Cardiac muscle cell (in vitro differentiated cells and primary cell): ENCODE measurements around the gene STAP2. TPM values are rescaled to one million over a fixed set of nuclear protein-coding genes. Genes with fewer than 3 reads are reported as not detected.
A peak's percentile ranks its signal among the peaks of the same experiment; 100 is the strongest.

Experiments used
- DNase-seq, 2 donors: peaks; one replicate each; pipeline versions ENCODE4 v3.0.0 to v3.0.0-alpha.2; 2010 to 2017; ENCODE audit warnings: low read depth in 1 of 2, low spot score in 1 of 2
- H3K27ac ChIP-seq: fragments of 200-600 bp; sonication (generic); 2 replicates; pipeline ENCODE4 v1.5.1; 2016
- H3K27me3 ChIP-seq: fragments of 200-600 bp; sonication (generic); 2 replicates; pipeline ENCODE4 v1.6.0; 2016; ENCODE audit warnings: control low read depth
- H3K36me3 ChIP-seq: fragments of 200-600 bp; sonication (generic); 2 replicates; pipeline ENCODE4 v1.5.1; 2016; ENCODE audit warnings: control low read depth
- H3K4me1 ChIP-seq: fragments of 200-600 bp; sonication (generic); 2 replicates; pipeline ENCODE4 v1.8.1; 2017; ENCODE audit warnings: low read depth, mild to moderate bottlenecking, mixed run types
- H3K4me3 ChIP-seq: fragments of 200-600 bp; sonication (generic); 2 replicates; pipeline ENCODE4 v1.5.1; 2016; ENCODE audit warnings: mild to moderate bottlenecking
- H3K9me3 ChIP-seq: fragments of 200-600 bp; sonication (generic); 2 replicates; pipeline ENCODE4 v1.5.1; 2017; ENCODE audit warnings: low read depth, mild to moderate bottlenecking, control low read depth
- polyA plus RNA-seq: library from polyadenylated mRNA; unstranded; fragments of >200 nt; fragmentation: Nextera tagmentation; extraction: Ambion mirVana; gene quantifications from 2 replicates; pipeline ENCODE4 v1.2.1, GENCODE V29; 2016
- total RNA-seq: library from RNA; depleted of rRNA; stranded (reverse); fragments of >200 nt; gene quantifications from 2 replicates; pipeline ENCODE4 v1.2.3, GENCODE V29; 2016
- TF ChIP-seq, protein P1 (sequence below): IDR thresholded peaks from 2 replicates; pipeline ENCODE4 v1.5.1; 2012; ENCODE audit warnings: low read depth, mild to moderate bottlenecking, low read length

STAP2 gene
- total and polyA plus RNA-seq, 2 experiments from 2014 or later = 12.3 to 20.3 TPM

- H3K4me1 ChIP-seq = no peaks in the 10 kb centered on the region
- H3K4me3 ChIP-seq = peak overlapping the region; percentile 32
- DNase-seq = peak; percentile 93 to 99
- no peaks in the 10 kb centered on the region for H3K27me3 ChIP-seq
- H3K36me3 ChIP-seq = no peaks in the 10 kb centered on the region
- peak overlapping the region; percentile 72 for H3K27ac ChIP-seq
- no peaks in the 10 kb centered on the region for H3K9me3 ChIP-seq
- TF ChIP-seq, protein P1, sequence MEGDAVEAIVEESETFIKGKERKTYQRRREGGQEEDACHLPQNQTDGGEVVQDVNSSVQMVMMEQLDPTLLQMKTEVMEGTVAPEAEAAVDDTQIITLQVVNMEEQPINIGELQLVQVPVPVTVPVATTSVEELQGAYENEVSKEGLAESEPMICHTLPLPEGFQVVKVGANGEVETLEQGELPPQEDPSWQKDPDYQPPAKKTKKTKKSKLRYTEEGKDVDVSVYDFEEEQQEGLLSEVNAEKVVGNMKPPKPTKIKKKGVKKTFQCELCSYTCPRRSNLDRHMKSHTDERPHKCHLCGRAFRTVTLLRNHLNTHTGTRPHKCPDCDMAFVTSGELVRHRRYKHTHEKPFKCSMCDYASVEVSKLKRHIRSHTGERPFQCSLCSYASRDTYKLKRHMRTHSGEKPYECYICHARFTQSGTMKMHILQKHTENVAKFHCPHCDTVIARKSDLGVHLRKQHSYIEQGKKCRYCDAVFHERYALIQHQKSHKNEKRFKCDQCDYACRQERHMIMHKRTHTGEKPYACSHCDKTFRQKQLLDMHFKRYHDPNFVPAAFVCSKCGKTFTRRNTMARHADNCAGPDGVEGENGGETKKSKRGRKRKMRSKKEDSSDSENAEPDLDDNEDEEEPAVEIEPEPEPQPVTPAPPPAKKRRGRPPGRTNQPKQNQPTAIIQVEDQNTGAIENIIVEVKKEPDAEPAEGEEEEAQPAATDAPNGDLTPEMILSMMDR = no peak
Observed at GRCh38 chr19:4328243-4328990, 10.2 kb downstream of the STAP2 start.

GRCh38 chr19:4327877-4328242 lies 10.8 kb downstream of the STAP2 start:
- Histone ChIP-seq H3K27ac (peak overlapping the region; percentile 72), H3K4me3 (peak overlapping the region; percentile 29), H3K4me1 (no peaks in the 10 kb centered on the region), H3K36me3 (no peaks in the 10 kb centered on the region), H3K27me3 (no peaks in the 10 kb centered on the region), H3K9me3 (no peaks in the 10 kb centered on the region)
- TF ChIP-seq, protein P1 = no peak
- DNase-seq = no peak

DNA sequence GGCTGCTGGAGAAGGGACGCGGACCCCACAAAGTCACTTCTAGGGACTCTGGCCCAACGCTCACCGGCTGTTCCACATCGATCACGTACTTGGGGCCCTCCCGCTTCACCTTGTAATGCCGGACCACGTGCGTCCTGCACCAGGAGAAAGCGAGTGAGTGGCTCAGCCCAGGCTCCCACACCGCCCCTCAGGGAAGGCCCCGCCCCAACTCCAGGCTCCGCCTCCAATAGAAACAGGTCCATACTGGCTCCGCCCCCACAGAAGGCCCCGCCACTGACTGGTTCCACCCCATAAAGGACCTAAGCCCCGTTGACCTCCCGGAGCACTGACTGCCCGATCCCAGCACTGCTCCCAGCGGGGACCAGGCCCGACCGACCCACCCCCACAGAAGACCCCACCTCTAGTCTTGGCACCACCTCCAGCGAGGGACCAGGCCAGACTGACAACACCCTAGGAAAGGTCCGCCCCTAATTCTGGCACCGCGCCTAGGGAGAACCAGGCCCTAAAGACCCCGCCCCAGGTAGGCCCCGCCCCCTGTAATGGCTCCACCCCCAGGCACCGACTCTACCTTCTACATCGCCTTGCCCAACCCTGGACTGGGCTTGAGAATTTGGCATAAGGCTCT lies 11.3 kb downstream of the STAP2 start:
- peak; percentile 56 to 93 for DNase-seq
- Histone ChIP-seq H3K27ac (peak overlapping the region; percentile 72), H3K27me3 (no peaks in the 10 kb centered on the region), H3K36me3 (no peaks in the 10 kb centered on the region), H3K9me3 (no peaks in the 10 kb centered on the region), H3K4me1 (no peaks in the 10 kb centered on the region), H3K4me3 (peak overlapping the region; percentile 29)
- TF ChIP-seq, protein P1 = no peak

DNA sequence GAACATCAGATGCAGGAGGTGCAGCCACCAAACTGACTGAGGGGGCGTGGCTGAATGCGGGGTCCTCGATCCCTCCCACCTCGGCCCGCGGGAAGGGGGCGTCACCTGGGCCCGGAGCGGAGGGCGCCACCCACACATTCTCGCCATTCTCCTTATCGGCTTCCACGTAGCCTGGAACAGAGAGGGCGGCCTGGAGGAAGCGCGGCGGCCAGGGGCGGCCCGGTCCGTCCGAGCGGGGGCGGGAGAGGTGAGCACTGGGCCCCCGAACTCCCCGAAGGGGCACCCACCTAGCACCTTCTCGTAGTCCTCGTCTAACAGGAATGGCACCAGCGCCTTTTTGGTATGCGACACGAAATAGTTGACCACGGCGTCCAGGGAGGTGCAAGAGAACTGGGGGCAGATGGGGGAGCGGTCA lies 11.8 kb downstream of the STAP2 start:
- TF ChIP-seq, protein P1 = no peak
- Histone ChIP-seq H3K9me3 (no peaks in the 10 kb centered on the region), H3K27ac (no peak overlapping the region), H3K27me3 (no peaks in the 10 kb centered on the region), H3K36me3 (no peaks in the 10 kb centered on the region), H3K4me1 (no peaks in the 10 kb centered on the region), H3K4me3 (no peak overlapping the region)
- peak in 1 of 2 donors; percentile 52 for DNase-seq

GRCh38 chr19:4326215-4326836 lies 12.3 kb downstream of the STAP2 start:
- DNase-seq = no peak
- H3K4me3 ChIP-seq = no peak overlapping the region
- H3K4me1 ChIP-seq = no peaks in the 10 kb centered on the region
- no peaks in the 10 kb centered on the region for H3K36me3 ChIP-seq
- no peaks in the 10 kb centered on the region for H3K9me3 ChIP-seq
- TF ChIP-seq, protein P1 = no peak
- H3K27me3 ChIP-seq = no peaks in the 10 kb centered on the region
- no peak overlapping the region for H3K27ac ChIP-seq
